ENCODE results near the gene PKNOX2. TPM values are rescaled to one million over a fixed set of nuclear protein-coding genes. Genes with fewer than 3 reads are reported as not detected.
A peak's percentile ranks its signal among the peaks of the same experiment; 100 is the strongest.

PKNOX2 gene
- total RNA-seq, 2 donors from 2014 or later = 5.5 to 6.9 TPM

DNA sequence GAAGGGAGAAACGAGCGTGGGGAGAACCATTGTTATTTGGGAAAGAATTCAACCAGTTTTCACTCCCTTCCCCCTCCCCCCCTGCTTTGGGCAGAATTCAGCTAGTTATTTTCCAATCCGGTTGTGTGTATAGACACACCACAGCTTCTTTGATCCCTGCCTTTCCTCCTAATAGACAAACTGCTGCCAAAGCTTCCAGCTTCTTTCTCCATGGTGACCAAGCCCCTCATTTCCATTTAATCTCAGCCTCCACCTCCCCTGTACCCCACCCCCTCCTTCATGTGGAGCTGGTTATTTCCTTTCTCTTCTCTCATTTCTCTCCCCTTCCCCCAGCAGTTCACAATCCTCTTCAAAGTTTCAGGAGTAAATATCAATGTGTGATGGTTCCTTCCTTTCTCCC is 24.8 kb upstream of the PKNOX2 start:
- no peak overlapping the region for H3K4me3 ChIP-seq
- TF ChIP-seq, protein P1, sequence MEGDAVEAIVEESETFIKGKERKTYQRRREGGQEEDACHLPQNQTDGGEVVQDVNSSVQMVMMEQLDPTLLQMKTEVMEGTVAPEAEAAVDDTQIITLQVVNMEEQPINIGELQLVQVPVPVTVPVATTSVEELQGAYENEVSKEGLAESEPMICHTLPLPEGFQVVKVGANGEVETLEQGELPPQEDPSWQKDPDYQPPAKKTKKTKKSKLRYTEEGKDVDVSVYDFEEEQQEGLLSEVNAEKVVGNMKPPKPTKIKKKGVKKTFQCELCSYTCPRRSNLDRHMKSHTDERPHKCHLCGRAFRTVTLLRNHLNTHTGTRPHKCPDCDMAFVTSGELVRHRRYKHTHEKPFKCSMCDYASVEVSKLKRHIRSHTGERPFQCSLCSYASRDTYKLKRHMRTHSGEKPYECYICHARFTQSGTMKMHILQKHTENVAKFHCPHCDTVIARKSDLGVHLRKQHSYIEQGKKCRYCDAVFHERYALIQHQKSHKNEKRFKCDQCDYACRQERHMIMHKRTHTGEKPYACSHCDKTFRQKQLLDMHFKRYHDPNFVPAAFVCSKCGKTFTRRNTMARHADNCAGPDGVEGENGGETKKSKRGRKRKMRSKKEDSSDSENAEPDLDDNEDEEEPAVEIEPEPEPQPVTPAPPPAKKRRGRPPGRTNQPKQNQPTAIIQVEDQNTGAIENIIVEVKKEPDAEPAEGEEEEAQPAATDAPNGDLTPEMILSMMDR (IDR thresholded peaks at IDR 0.05) = no peak
- no peaks in the 10 kb centered on the region for H3K27me3 ChIP-seq
- DNase-seq (ENCODE audit: low spot score) = no peak
- no peaks in the 10 kb centered on the region for H3K36me3 ChIP-seq
- no peaks in the 10 kb centered on the region for H3K9me3 ChIP-seq
- H3K27ac ChIP-seq = no peak overlapping the region
- H3K4me1 ChIP-seq = no peaks in the 10 kb centered on the region

DNA sequence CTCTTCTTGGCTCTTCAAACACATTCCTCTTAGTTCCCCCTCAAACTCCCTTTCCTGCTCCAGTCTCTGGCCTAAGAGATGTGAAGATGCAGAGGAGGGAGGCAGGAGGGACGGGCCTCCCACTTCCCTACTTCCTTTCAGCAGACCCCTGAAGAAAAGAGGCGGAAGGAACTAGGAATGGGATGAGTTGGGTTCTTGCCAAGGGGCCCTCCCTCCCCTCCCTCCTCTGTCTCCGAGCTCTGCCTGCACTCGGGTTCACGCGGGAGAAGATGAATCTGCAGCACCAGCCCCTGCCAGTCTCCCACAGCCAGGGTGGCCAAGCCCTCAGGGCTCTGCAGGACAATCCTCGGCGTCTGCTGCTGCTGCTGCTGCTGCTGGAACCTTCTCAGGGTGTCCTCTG is 24.3 kb upstream of the PKNOX2 start:
- no peaks in the 10 kb centered on the region for H3K27me3 ChIP-seq
- DNase-seq (ENCODE audit: low spot score) = peak; percentile 50
- H3K27ac ChIP-seq = no peak overlapping the region
- no peaks in the 10 kb centered on the region for H3K4me1 ChIP-seq
- no peaks in the 10 kb centered on the region for H3K9me3 ChIP-seq
- H3K36me3 ChIP-seq = no peaks in the 10 kb centered on the region
- H3K4me3 ChIP-seq = no peak overlapping the region
- TF ChIP-seq, protein P1 (IDR thresholded peaks at IDR 0.05) = no peak

GRCh38 chr11:125141178-125141577 is 23.4 kb upstream of the PKNOX2 start:
- H3K27ac ChIP-seq = no peak overlapping the region
- TF ChIP-seq, protein P1 (IDR thresholded peaks at IDR 0.05) = no peak
- no peaks in the 10 kb centered on the region for H3K9me3 ChIP-seq
- no peak for DNase-seq (ENCODE audit: low spot score)
- H3K36me3 ChIP-seq = no peaks in the 10 kb centered on the region
- H3K27me3 ChIP-seq = no peaks in the 10 kb centered on the region
- no peak overlapping the region for H3K4me3 ChIP-seq
- H3K4me1 ChIP-seq = no peaks in the 10 kb centered on the region

DNA sequence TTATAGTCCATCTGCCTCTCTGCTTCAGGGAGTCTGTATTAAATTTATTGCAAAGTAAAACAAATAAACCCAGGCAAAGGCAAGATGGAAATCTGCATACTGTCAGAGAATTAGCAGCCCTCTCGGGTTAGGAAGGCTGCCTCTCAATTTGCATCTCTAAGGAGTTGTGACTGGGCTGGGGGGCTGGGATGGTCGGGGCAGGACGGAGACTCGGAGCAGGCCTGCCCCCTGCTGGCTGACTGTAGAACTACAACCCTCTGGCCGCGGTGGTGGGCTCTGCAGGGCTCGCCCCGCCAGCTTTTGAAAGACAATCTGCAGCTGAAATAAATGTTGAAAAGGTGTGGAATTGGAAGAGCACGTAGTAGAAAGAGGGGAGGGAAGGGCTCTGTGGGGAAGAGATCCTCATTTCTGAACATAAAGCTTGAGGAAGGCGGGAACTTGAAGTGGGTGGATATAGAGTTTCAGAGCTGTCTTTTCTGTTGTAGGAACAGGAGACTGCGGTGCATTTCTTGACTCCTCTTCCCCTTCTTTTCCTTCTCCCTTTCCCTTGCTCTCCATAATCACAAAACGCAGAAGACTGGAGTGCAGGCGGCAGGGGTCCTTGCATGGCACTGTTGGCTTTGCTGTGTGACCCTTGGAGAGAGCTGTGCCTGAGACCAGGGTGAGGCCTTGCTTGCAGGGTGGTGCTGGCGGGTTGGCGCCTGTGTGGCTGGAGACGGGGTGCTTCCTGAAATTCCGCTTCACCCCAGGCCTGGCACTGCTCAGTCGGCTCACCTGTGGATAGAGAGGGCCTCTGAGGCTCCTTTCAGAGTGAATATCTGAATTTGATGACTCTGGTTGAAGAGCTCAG is 22.6 kb upstream of the PKNOX2 start:
- Histone ChIP-seq H3K27me3 (no peaks in the 10 kb centered on the region), H3K36me3 (no peaks in the 10 kb centered on the region), H3K9me3 (no peaks in the 10 kb centered on the region), H3K4me3 (no peak overlapping the region), H3K4me1 (no peaks in the 10 kb centered on the region), H3K27ac (no peak overlapping the region)
- TF ChIP-seq, protein P1 (IDR thresholded peaks at IDR 0.05) = peak; percentile 93 to 96
- no peak for DNase-seq (ENCODE audit: low spot score)

- TF ChIP-seq, protein P1 (IDR thresholded peaks at IDR 0.05) = no peak
- Histone ChIP-seq H3K36me3 (no peaks in the 10 kb centered on the region), H3K9me3 (no peaks in the 10 kb centered on the region), H3K27me3 (no peaks in the 10 kb centered on the region), H3K27ac (no peak overlapping the region), H3K4me1 (no peaks in the 10 kb centered on the region), H3K4me3 (no peak overlapping the region)
- DNase-seq (ENCODE audit: low spot score) = no peak
These were observed 18.3 kb upstream of the PKNOX2 start for GRCh38 chr11:125146232-125146631.

GRCh38 chr11:125147280-125147679 is 17.3 kb upstream of the PKNOX2 start:
- Histone ChIP-seq H3K9me3 (no peaks in the 10 kb centered on the region), H3K27ac (no peak overlapping the region), H3K4me1 (no peaks in the 10 kb centered on the region), H3K36me3 (no peaks in the 10 kb centered on the region), H3K4me3 (no peak overlapping the region), H3K27me3 (no peaks in the 10 kb centered on the region)
- TF ChIP-seq, protein P1 (IDR thresholded peaks at IDR 0.05) = no peak
- DNase-seq (ENCODE audit: low spot score) = no peak

Measured in right atrium auricular region (tissue), 2 donors.